ENCODE results near the gene BCORL1. TPM values are rescaled to one million over a fixed set of nuclear protein-coding genes. Genes with fewer than 3 reads are reported as not detected.

The BCORL1 gene
- total and polyA plus RNA-seq, 4 donors, result 4.8 to 15.5 (median 9.5) TPM

DNA sequence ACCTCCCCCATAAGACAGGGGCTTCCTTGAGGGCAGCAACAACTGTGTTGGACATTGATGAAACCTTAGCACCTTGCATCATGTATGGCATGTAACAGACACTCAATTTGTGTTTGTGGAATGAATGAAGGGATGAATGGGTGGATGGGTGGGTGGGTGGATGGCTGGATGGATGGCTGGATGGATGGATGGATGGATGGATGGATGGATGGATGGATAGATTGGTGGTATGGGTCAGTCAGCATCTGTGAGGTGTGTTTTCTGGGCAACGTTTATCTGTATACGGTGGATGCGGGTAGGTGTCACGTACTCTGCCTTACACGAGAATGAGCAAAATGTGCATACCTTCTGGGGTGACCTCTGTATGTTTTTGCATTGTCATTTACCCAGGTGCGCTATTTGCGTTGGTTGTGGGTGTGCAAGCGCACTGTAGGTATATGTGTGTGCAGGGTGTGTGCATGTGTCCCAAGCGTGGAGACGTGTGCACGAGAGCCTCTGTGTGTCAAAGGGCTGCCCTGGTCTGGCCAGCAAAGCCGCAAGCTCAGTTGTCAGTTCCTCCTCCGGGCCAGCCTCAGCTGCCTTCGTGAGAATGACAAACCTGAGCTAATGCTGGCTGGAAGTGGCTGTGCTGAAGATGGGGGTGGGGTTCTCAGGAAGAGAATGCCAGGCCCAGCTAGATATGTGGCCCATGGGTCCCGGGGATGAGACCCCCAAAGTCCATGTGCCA is 101.4 kb downstream of the BCORL1 start:
- Histone ChIP-seq H3K36me3 (ENCODE audit: control insufficient read depth, insufficient read depth, low read length) (no peaks in the 10 kb centered on the region), H3K27ac (ENCODE audit: low read depth, low read length) (no peak overlapping the region), H3K9me3 (ENCODE audit: control insufficient read depth, insufficient read depth, low read length) (no peaks in the 10 kb centered on the region), H3K27me3 (ENCODE audit: control insufficient read depth, insufficient read depth, low read length) (peaks cover 4% of the 10 kb centered on the region), H3K4me3 (ENCODE audit: low read depth, low read length) (no peak overlapping the region), H3K4me1 (ENCODE audit: control insufficient read depth, insufficient read depth, low read length) (peaks cover 5% of the 10 kb centered on the region)
- WGBS (ENCODE audit: insufficient coverage), result 75% methylated on average over 15 of the region's 15 CpGs
- no peak for DNase-seq (ENCODE audit: low read depth in 4 of 6, low spot score in 6 of 6)

- no peak for DNase-seq (ENCODE audit: low read depth in 4 of 6, low spot score in 6 of 6)
- H3K4me1 ChIP-seq (ENCODE audit: control insufficient read depth, insufficient read depth, low read length), result peaks cover 5% of the 10 kb centered on the region
- H3K4me3 ChIP-seq (ENCODE audit: low read depth, low read length), result no peak overlapping the region
- H3K27me3 ChIP-seq (ENCODE audit: control insufficient read depth, insufficient read depth, low read length), result peaks cover 4% of the 10 kb centered on the region
- no peak overlapping the region for H3K27ac ChIP-seq (ENCODE audit: low read depth, low read length)
- no peaks in the 10 kb centered on the region for H3K9me3 ChIP-seq (ENCODE audit: control insufficient read depth, insufficient read depth, low read length)
- WGBS (ENCODE audit: insufficient coverage), result 74% methylated on average over 7 of the region's 9 CpGs
- H3K36me3 ChIP-seq (ENCODE audit: control insufficient read depth, insufficient read depth, low read length), result no peaks in the 10 kb centered on the region
These were observed 102.3 kb downstream of the BCORL1 start for GRCh38 chrX:130084631-130085237.

GRCh38 chrX:130085551-130086446 is 103.4 kb downstream of the BCORL1 start:
- Histone ChIP-seq H3K4me3 (ENCODE audit: low read depth, low read length) (no peak overlapping the region), H3K27me3 (ENCODE audit: control insufficient read depth, insufficient read depth, low read length) (no peaks in the 10 kb centered on the region), H3K27ac (ENCODE audit: low read depth, low read length) (no peak overlapping the region), H3K9me3 (ENCODE audit: control insufficient read depth, insufficient read depth, low read length) (no peaks in the 10 kb centered on the region), H3K4me1 (ENCODE audit: control insufficient read depth, insufficient read depth, low read length) (peaks cover 5% of the 10 kb centered on the region), H3K36me3 (ENCODE audit: control insufficient read depth, insufficient read depth, low read length) (no peaks in the 10 kb centered on the region)
- no peak for DNase-seq (ENCODE audit: low read depth in 4 of 6, low spot score in 6 of 6)
- 69% methylated on average over 8 of the region's 11 CpGs for WGBS (ENCODE audit: insufficient coverage)

DNA sequence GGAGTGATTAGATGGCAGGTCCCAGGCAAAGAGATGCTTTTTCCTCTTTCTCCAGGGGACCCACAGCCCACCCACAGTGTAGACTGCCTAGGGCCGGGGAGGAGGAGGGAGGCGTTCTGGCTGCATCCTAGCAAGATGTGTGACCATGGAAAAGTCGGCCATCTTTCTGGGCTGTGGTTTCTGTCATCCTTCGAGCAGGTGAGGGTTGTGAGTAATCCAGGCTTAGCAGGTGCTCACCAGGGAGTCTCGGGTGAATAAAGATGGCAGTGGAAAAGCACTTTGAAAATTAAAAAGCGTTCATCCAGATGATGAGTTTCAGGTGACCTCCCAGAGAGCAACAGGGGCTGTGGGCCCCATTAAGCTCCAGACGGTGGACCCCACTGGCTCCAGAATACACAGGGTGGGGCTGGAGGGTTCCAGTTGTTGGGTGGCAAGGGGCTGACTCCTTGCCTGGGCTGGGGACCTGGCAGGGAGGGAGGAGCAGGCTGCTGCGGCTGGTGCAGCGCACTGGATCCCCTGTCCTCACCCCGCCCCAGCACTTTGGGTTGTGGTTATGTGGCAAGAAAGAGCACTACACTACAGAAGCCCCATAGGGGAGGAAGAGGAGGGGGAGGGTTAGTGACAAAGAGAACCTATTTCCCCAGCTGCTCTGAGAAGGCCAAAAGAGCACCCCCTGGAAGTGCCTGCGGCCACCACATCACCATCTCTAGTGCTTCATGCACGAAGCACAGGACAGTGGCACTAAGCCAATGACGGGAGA is 104.2 kb downstream of the BCORL1 start:
- Histone ChIP-seq H3K4me1 (ENCODE audit: control insufficient read depth, insufficient read depth, low read length) (peaks cover 2% of the 10 kb centered on the region), H3K27ac (ENCODE audit: low read depth, low read length) (no peak overlapping the region), H3K9me3 (ENCODE audit: control insufficient read depth, insufficient read depth, low read length) (no peaks in the 10 kb centered on the region), H3K4me3 (ENCODE audit: low read depth, low read length) (no peak overlapping the region), H3K27me3 (ENCODE audit: control insufficient read depth, insufficient read depth, low read length) (no peaks in the 10 kb centered on the region), H3K36me3 (ENCODE audit: control insufficient read depth, insufficient read depth, low read length) (no peaks in the 10 kb centered on the region)
- DNase-seq (ENCODE audit: low read depth in 4 of 6, low spot score in 6 of 6), result no peak
- 60% methylated on average over 10 of the region's 13 CpGs for WGBS (ENCODE audit: insufficient coverage)

DNA sequence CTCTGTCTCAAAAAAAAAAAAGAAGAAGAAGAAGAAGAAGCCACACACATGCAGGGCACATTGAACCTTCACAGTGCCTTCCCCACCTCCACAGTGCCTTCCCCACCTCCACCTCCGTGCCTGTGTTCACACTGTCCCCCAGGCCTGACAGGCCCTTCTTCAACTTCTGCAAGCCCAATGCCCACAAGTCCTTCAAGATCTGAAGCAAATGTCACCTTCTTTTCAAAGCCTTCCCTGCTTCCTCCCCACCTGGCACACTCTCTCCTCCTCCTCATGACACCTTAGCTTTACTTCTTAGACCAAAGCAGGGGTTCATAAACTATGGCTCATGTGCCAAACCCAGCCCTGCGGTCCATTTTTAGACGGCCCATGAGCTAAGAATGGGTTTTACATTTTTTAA is 107.9 kb downstream of the BCORL1 start:
- no peak for DNase-seq (ENCODE audit: low read depth in 4 of 6, low spot score in 6 of 6)
- H3K27me3 ChIP-seq (ENCODE audit: control insufficient read depth, insufficient read depth, low read length), result no peaks in the 10 kb centered on the region
- no peak overlapping the region for H3K4me3 ChIP-seq (ENCODE audit: low read depth, low read length)
- H3K9me3 ChIP-seq (ENCODE audit: control insufficient read depth, insufficient read depth, low read length), result no peaks in the 10 kb centered on the region
- no peaks in the 10 kb centered on the region for H3K4me1 ChIP-seq (ENCODE audit: control insufficient read depth, insufficient read depth, low read length)
- 100% methylated on average over 1 of the region's 3 CpGs for WGBS (ENCODE audit: insufficient coverage)
- no peak overlapping the region for H3K27ac ChIP-seq (ENCODE audit: low read depth, low read length)
- no peaks in the 10 kb centered on the region for H3K36me3 ChIP-seq (ENCODE audit: control insufficient read depth, insufficient read depth, low read length)

DNA sequence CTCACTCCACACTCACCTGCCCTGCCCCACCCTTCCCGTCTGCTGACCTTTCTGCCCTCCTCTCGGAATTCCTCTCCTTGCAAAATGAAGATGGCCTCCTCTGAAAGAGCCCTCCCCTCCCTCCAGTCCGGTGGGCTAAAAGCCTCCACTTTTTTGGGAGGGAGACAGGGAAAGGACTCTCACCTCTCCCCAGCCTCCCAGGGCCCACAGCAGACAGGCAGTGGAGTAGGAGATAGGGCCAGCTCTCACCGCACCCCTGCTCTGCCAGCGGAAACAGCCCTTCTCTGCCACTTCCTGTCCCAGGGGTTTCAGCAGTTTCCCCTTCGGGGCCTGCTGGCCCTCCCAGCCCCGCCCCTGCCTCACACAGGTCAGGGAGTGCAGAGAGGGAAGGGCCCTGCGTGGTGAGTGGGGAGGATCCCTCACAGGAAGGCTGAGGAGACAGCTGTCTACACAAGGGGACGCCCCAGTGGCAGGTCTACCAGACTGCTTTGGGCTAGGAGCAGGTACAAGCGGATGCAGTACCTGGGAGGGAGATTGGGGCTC is 109.6 kb downstream of the BCORL1 start:
- WGBS (ENCODE audit: insufficient coverage), result 60% methylated on average over 4 of the region's 10 CpGs
- H3K27ac ChIP-seq (ENCODE audit: low read depth, low read length), result no peak overlapping the region
- no peak for DNase-seq (ENCODE audit: low read depth in 4 of 6, low spot score in 6 of 6)
- no peaks in the 10 kb centered on the region for H3K4me1 ChIP-seq (ENCODE audit: control insufficient read depth, insufficient read depth, low read length)
- H3K27me3 ChIP-seq (ENCODE audit: control insufficient read depth, insufficient read depth, low read length), result no peaks in the 10 kb centered on the region
- H3K36me3 ChIP-seq (ENCODE audit: control insufficient read depth, insufficient read depth, low read length), result no peaks in the 10 kb centered on the region
- H3K9me3 ChIP-seq (ENCODE audit: control insufficient read depth, insufficient read depth, low read length), result no peaks in the 10 kb centered on the region
- no peak overlapping the region for H3K4me3 ChIP-seq (ENCODE audit: low read depth, low read length)

DNA sequence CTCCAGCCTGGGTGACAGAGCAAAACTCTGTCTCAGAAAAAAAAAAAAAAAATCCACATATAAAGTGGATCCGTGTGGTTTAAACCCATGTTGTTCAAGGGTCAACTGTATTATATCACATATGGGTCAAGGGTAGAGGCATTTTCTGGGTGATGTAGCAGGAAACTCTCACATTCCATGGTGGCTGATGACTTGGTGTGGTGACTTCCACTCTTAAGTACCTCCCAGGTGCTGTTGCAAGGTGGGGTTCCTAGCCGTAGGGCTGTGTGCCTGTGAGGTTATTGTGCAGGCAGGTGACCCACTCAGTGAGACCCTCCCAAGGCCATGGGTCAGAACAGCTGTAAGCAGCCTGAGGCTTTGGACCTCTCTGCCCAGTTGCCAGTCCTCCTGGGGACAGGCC is 110.8 kb downstream of the BCORL1 start:
- DNase-seq (ENCODE audit: low read depth in 4 of 6, low spot score in 6 of 6), result no peak
- no peaks in the 10 kb centered on the region for H3K27me3 ChIP-seq (ENCODE audit: control insufficient read depth, insufficient read depth, low read length)
- H3K4me1 ChIP-seq (ENCODE audit: control insufficient read depth, insufficient read depth, low read length), result no peaks in the 10 kb centered on the region
- H3K27ac ChIP-seq (ENCODE audit: low read depth, low read length), result no peak overlapping the region
- no peak overlapping the region for H3K4me3 ChIP-seq (ENCODE audit: low read depth, low read length)
- no peaks in the 10 kb centered on the region for H3K9me3 ChIP-seq (ENCODE audit: control insufficient read depth, insufficient read depth, low read length)
- H3K36me3 ChIP-seq (ENCODE audit: control insufficient read depth, insufficient read depth, low read length), result no peaks in the 10 kb centered on the region
- WGBS (ENCODE audit: insufficient coverage), result no CpG with 5 or more reads among the region's 2 CpGs

DNA sequence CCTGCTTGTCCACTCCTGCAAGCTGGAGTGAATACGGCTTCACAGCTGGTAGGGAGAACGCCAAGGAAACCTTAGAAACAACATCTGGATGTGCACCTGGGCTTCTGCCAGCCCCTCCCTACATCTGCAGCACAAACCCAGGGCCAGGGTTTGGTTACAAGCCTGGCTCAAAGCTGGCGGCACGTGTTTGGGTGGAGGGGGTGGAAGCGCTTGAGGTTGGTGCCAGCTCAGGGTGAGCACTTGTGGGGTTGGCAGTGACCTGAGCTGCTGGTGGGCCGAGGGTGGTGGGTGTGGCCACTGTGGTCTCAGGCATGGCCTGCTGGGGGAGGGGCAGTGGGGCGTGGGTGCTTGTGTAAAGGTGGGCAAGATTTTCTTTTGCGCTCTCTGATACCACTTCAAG is 112.3 kb downstream of the BCORL1 start:
- Histone ChIP-seq H3K36me3 (ENCODE audit: control insufficient read depth, insufficient read depth, low read length) (no peaks in the 10 kb centered on the region), H3K4me3 (ENCODE audit: low read depth, low read length) (no peak overlapping the region), H3K9me3 (ENCODE audit: control insufficient read depth, insufficient read depth, low read length) (no peaks in the 10 kb centered on the region), H3K27ac (ENCODE audit: low read depth, low read length) (no peak overlapping the region), H3K27me3 (ENCODE audit: control insufficient read depth, insufficient read depth, low read length) (no peaks in the 10 kb centered on the region), H3K4me1 (ENCODE audit: control insufficient read depth, insufficient read depth, low read length) (no peaks in the 10 kb centered on the region)
- no peak for DNase-seq (ENCODE audit: low read depth in 4 of 6, low spot score in 6 of 6)
- 77% methylated on average over 7 of the region's 8 CpGs for WGBS (ENCODE audit: insufficient coverage)

Measured in spinal cord (tissue), 10 donors.